HG03060 (cell line): Measurements from ENCODE around the gene CCPG1.

Source experiments
- ATAC-seq: cut with Tn5 transposase; IDR thresholded peaks from one replicate; pipeline ENCODE4 v1.9.1; 2021; ENCODE audit warnings: low read depth, moderate number of reproducible peaks; ENCODE audit not compliant: unreplicated experiment

The CCPG1 gene

GRCh38 chr15:55320963-55321362, 87.2 kb downstream of the CCPG1 start:
- no peak for ATAC-seq

- no peak for ATAC-seq
These were observed 88.0 kb downstream of the CCPG1 start for GRCh38 chr15:55320238-55320550.

GRCh38 chr15:55319537-55320237, 88.5 kb downstream of the CCPG1 start:
- ATAC-seq: peak; percentile 35

GRCh38 chr15:55318588-55319494, 89.3 kb downstream of the CCPG1 start, which contains the start of the genes PIGB and PIGBOS1:
TSS of gene PIGB (plus strand) at chr15:55319222. CDS start at chr15:55319251, 29 bp downstream.
TSS of gene PIGBOS1 (minus strand) at chr15:55319123. CDS start at chr15:55317792, 1,331 bp downstream.
- peak; percentile 67 for ATAC-seq
